Parathyroid adenoma (tissue), 2 donors: ENCODE measurements around the gene SCRT2.
A peak's percentile ranks its signal among the peaks of the same experiment; 100 is the strongest.

Experiments used
- H2AFZ ChIP-seq: fragments of 300-600 bp; sonication (generic); one replicate; pipeline ENCODE4 v1.7.0; 2017; ENCODE audit warnings: antibody characterized with exemption, mild to moderate bottlenecking
- H3K27ac ChIP-seq: fragments of 300-600 bp; sonication (generic); one replicate; pipeline ENCODE4 v1.7.0; 2017
- H3K27me3 ChIP-seq: fragments of 300-600 bp; sonication (generic); one replicate; pipeline ENCODE4 v1.7.0; 2017; ENCODE audit warnings: low read length; ENCODE audit not compliant: control insufficient read depth, insufficient read depth
- H3K36me3 ChIP-seq: fragments of 300-600 bp; sonication (generic); one replicate; pipeline ENCODE4 v1.7.0; 2017; ENCODE audit warnings: low read length; ENCODE audit not compliant: control insufficient read depth, insufficient read depth
- H3K4me1 ChIP-seq: fragments of 300-600 bp; sonication (generic); one replicate; pipeline ENCODE4 v1.7.0; 2017; ENCODE audit warnings: control low read depth
- H3K4me2 ChIP-seq: fragments of 300-600 bp; sonication (generic); one replicate; pipeline ENCODE4 v1.7.0; 2017; ENCODE audit warnings: low read length
- H3K4me3 ChIP-seq: fragments of 300-600 bp; sonication (generic); one replicate; pipeline ENCODE4 v1.7.0; 2017; ENCODE audit warnings: low read depth, low read length
- H3K79me2 ChIP-seq: fragments of 300-600 bp; sonication (generic); one replicate; pipeline ENCODE4 v1.7.0; 2017; ENCODE audit warnings: control low read depth
- H3K9ac ChIP-seq: fragments of 300-600 bp; sonication (generic); one replicate; pipeline ENCODE4 v1.7.0; 2017; ENCODE audit warnings: mild to moderate bottlenecking
- H3K9me3 ChIP-seq: fragments of 300-600 bp; sonication (generic); one replicate; pipeline ENCODE4 v1.7.0; 2017; ENCODE audit warnings: low read length; ENCODE audit not compliant: control insufficient read depth
- CTCF ChIP-seq: fragments of 300-600 bp; sonication (generic); IDR thresholded peaks from one replicate; pipeline ENCODE4 v1.7.0; 2017; ENCODE audit warnings: antibody characterized with exemption, mild to moderate bottlenecking
- donor health status: primary hyperparathyroidism.

Gene SCRT2

GRCh38 chr20:655726-656624, 19.6 kb downstream of the SCRT2 start:
- Histone ChIP-seq H3K27me3 (no peaks in the 10 kb centered on the region), H2AFZ (no peak overlapping the region), H3K36me3 (no peaks in the 10 kb centered on the region), H3K9ac (no peak overlapping the region), H3K4me1 (peaks cover 20% of the 10 kb centered on the region), H3K4me3 (no peak overlapping the region), H3K79me2 (no peaks in the 10 kb centered on the region), H3K27ac (peak overlapping the region; percentile 21), H3K4me2 (no peak overlapping the region), H3K9me3 (no peaks in the 10 kb centered on the region)
- no peak for TF ChIP-seq CTCF

GRCh38 chr20:654417-654750, 21.2 kb downstream of the SCRT2 start:
- Histone ChIP-seq H3K36me3 (no peaks in the 10 kb centered on the region), H3K4me1 (peaks cover 20% of the 10 kb centered on the region), H3K9ac (no peak overlapping the region), H3K4me3 (no peak overlapping the region), H2AFZ (no peak overlapping the region), H3K9me3 (no peaks in the 10 kb centered on the region), H3K27ac (no peak overlapping the region), H3K27me3 (no peaks in the 10 kb centered on the region), H3K79me2 (no peaks in the 10 kb centered on the region), H3K4me2 (no peak overlapping the region)
- TF ChIP-seq CTCF: no peak

GRCh38 chr20:653590-654416, 21.8 kb downstream of the SCRT2 start:
- H3K4me1 ChIP-seq: peaks cover 20% of the 10 kb centered on the region
- H3K9me3 ChIP-seq: no peaks in the 10 kb centered on the region
- H3K4me3 ChIP-seq: peak overlapping the region; percentile 53
- no peaks in the 10 kb centered on the region for H3K27me3 ChIP-seq
- H3K79me2 ChIP-seq: no peaks in the 10 kb centered on the region
- TF ChIP-seq CTCF: no peak
- H2AFZ ChIP-seq: peak overlapping the region; percentile 75
- no peaks in the 10 kb centered on the region for H3K36me3 ChIP-seq
- peak overlapping the region; percentile 64 for H3K4me2 ChIP-seq
- H3K27ac ChIP-seq: peak overlapping the region; percentile 70
- no peak overlapping the region for H3K9ac ChIP-seq

- TF ChIP-seq CTCF: peak; percentile 79
- no peaks in the 10 kb centered on the region for H3K27me3 ChIP-seq
- peak within 1 kb of the TSS; percentile 70 for H3K27ac ChIP-seq
- no peaks in the 10 kb centered on the region for H3K79me2 ChIP-seq
- H3K9me3 ChIP-seq: no peaks in the 10 kb centered on the region
- H3K9ac ChIP-seq: peak within 1 kb of the TSS; percentile 32
- no peaks in the 10 kb centered on the region for H3K36me3 ChIP-seq
- peaks cover 20% of the 10 kb centered on the region for H3K4me1 ChIP-seq
- H2AFZ ChIP-seq: peak within 1 kb of the TSS; percentile 75
- peak within 1 kb of the TSS; percentile 69 for H3K4me3 ChIP-seq
- H3K4me2 ChIP-seq: peak within 1 kb of the TSS; percentile 64
These were observed 22.5 kb downstream of the SCRT2 start, which contains the start of gene SRXN1 for GRCh38 chr20:653110-653589. Gene SRXN1 (minus strand): TSS chr20:653200. CDS start chr20:653185, 15 bp downstream.
